K562 (cell line): ENCODE results near the gene STARD6. TPM values are rescaled to one million over a fixed set of nuclear protein-coding genes. Genes with fewer than 3 reads are reported as not detected.

ENCODE experiments used
- CREM ChIP-seq: IDR thresholded peaks from 2 replicates; pipeline ENCODE4 v1.6.1; 2014; ENCODE audit warnings: antibody characterized with exemption, low read depth
- ESRRB ChIP-seq: fragments of 250-450 bp; sonication (Bioruptor Pico); IDR thresholded peaks from 2 replicates; pipeline ENCODE4 v1.5.0; 2020; ENCODE audit warnings: mild to moderate bottlenecking, moderate library complexity, borderline replicate concordance
- ETS2 ChIP-seq: IDR thresholded peaks from 2 replicates; pipeline ENCODE4 v1.6.1; 2016; ENCODE audit warnings: borderline replicate concordance, missing genetic modification characterization, mild to moderate bottlenecking, moderate library complexity, missing compliant biosample characterization; ENCODE audit not compliant: poor library complexity, severe bottlenecking
- MYC ChIP-seq, 2 experiments: fragments of 250-450 bp in 1 of 2; sonication (Bioruptor Pico) in 1 of 2; IDR thresholded peaks; 2 replicates each; pipeline versions ENCODE4 v1.5.1 to v1.6.1; 2012 to 2021; ENCODE audit warnings: low read depth in 2 of 2, borderline replicate concordance in 1 of 2, improper control_type of control experiment in 1 of 2, low read length in 1 of 2, mild to moderate bottlenecking in 1 of 2, moderate library complexity in 1 of 2
- NFATC3 ChIP-seq: fragments of 450-650 bp; IDR thresholded peaks from 2 replicates; pipeline ENCODE4 v1.6.1; 2017; ENCODE audit warnings: mild to moderate bottlenecking
- RBM14 ChIP-seq: fragments of 200-400 bp; formaldehyde crosslinking; IDR thresholded peaks from 2 replicates; pipeline ENCODE4 v1.6.1; 2018; ENCODE audit warnings: low read depth, mild to moderate bottlenecking, low read length, moderate library complexity, borderline replicate concordance; ENCODE audit not compliant: insufficient read depth
- SIN3A ChIP-seq, 2 experiments: fragments of 150-350 bp in 1 of 2; IDR thresholded peaks; 2 replicates each; pipeline ENCODE4 v1.6.1; 2011 to 2016; ENCODE audit warnings: borderline replicate concordance in 2 of 2, low read depth in 2 of 2, low read length in 2 of 2, mild to moderate bottlenecking in 2 of 2, moderate library complexity in 2 of 2; ENCODE audit not compliant: control insufficient read depth in 1 of 2
- XRCC4 ChIP-seq: IDR thresholded peaks from one replicate; pipeline ENCODE4 v1.6.1; 2011; ENCODE audit not compliant: insufficient read depth, insufficient read length; ENCODE audit errors: extremely low read depth
- ZNF197 ChIP-seq: fragments of 200-800 bp; sonication (Bioruptor generic); IDR thresholded peaks from 2 replicates; pipeline ENCODE4 v1.6.1; 2016; ENCODE audit warnings: low read depth, missing genetic modification characterization, missing compliant biosample characterization
- ZNF253 ChIP-seq: fragments of 250-450 bp; sonication (Bioruptor Pico); conservative IDR thresholded peaks from 2 replicates; pipeline ENCODE4 v1.6.1; 2021; ENCODE audit warnings: mild to moderate bottlenecking
- ZNF274 ChIP-seq: IDR thresholded peaks from 2 replicates; pipeline ENCODE4 v1.6.1; 2011; ENCODE audit warnings: low read depth, mild to moderate bottlenecking, low read length, moderate library complexity, borderline replicate concordance
- ZNF445 ChIP-seq: fragments of 250-450 bp; sonication (Bioruptor Pico); IDR thresholded peaks from 2 replicates; pipeline ENCODE4 v1.4.0; 2020; ENCODE audit warnings: low read depth, mild to moderate bottlenecking, moderate library complexity
- ZNF561 ChIP-seq: fragments of 450-650 bp; formaldehyde crosslinking; conservative IDR thresholded peaks from 2 replicates; pipeline ENCODE4 v1.4.0; 2020; ENCODE audit warnings: mild to moderate bottlenecking, moderate library complexity
- ZNF696 ChIP-seq: fragments of 250-450 bp; sonication (Bioruptor Pico); conservative IDR thresholded peaks from 2 replicates; pipeline ENCODE4 v1.4.0; 2020; ENCODE audit warnings: mild to moderate bottlenecking, moderate library complexity
- ZNF77 ChIP-seq: fragments of 250-450 bp; sonication (Bioruptor Pico); IDR thresholded peaks from 2 replicates; pipeline ENCODE4 v1.5.0; 2020
- polyA plus RNA-seq, 8 experiments: library from polyadenylated mRNA; depleted of rRNA in 4 of 8; stranded (reverse) in 5 of 8; unstranded in 3 of 8; fragments of >200 nt; fragmentation: Nextera tagmentation in 2 of 8; fragmentation: Illumina TruSeq in 1 of 8; extraction: Ambion mirVana in 2 of 8; extraction: Trizol in 1 of 8; gene quantifications; 2 replicates each; pipeline versions ENCODE4 v1.2.1 to v1.2.3, GENCODE V29; 2011 to 2014; ENCODE audit warnings: inconsistent platforms in 1 of 8, missing spikeins in 1 of 8
- total RNA-seq, 7 experiments: library from RNA; depleted of rRNA in 6 of 7; stranded (reverse); fragments of >200 nt in 6 of 7; fragmentation: Illumina TruSeq in 2 of 7; extraction: Trizol in 2 of 7; gene quantifications; 2 replicates each; pipeline versions ENCODE4 v1.2.1 to v1.2.3, GENCODE V29; 2011 to 2021; ENCODE audit warnings: low replicate concordance in 1 of 7
- TF ChIP-seq, protein P1 (sequence below): fragments of 450-650 bp; IDR thresholded peaks from 2 replicates; pipeline ENCODE4 v1.7.1; 2018; ENCODE audit warnings: mild to moderate bottlenecking, low read depth; ENCODE audit not compliant: partially characterized antibody
- TF ChIP-seq, protein P2 (sequence below): sonication (generic); formaldehyde crosslinking; IDR thresholded peaks from 2 replicates; pipeline ENCODE4 v1.8.1; 2022; ENCODE audit warnings: missing genetic modification reagents
- TF ChIP-seq, protein P3 (sequence below), 2 experiments: IDR thresholded peaks; 2 replicates each; pipeline ENCODE4 v1.6.1; 2011; ENCODE audit warnings: borderline replicate concordance in 1 of 2, control low read depth in 1 of 2, low read depth in 1 of 2, low read length in 1 of 2, mild to moderate bottlenecking in 1 of 2, mixed read lengths in 1 of 2, moderate library complexity in 1 of 2; ENCODE audit not compliant: insufficient read depth in 1 of 2, insufficient read length in 1 of 2, poor library complexity in 1 of 2, severe bottlenecking in 1 of 2; ENCODE audit errors: extremely low read depth in 1 of 2

STARD6 gene
- total and polyA plus RNA-seq, 9 of the 15 experiments (the other 6 are each of a cell fraction or from before 2014, with no cell fraction given), result 0.11 to 0.15 TPM; not detected in 7

DNA sequence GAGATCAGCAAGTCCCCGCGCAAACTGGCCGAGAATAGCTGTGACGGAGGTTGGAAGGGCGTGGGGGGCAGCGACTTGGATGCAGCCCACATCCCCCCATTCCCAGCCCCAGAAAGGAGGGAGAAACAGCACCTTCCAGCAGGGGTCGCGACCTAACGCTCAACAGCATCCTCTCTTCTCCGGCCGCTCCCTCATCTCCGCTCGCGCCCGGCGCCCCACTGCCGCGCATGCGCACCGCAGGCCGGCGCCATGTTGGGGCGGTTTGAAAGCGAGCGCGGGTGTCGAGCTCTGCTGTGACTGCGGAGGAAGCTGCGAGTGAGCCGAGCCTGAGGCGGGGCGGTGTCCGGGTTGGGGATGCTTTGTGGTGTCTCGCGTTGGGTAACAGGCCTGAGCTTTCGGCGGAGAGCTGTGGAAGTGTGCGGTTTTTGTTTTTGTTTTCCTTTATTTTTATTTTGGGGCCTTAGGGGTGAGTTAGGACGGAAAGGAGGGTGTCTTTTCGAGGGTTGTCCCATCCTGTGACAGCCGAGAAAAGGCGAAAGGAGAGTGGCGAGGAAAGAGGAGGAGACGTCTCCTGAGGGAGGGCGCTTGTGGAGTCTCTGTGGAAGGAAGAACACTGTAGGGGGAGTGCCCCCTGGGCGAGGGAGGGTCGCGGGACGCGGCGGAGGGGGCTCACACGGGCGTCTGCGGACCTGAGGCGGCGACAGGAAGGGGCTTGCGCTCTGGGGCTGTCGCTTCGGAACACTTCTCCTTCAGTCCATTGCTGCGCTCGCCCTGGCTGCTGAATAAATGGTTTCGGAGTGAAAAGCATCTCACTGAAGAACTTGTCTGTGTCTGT is at the start of gene STARD6, which contains the start of gene C18orf54 (continued):
- TF ChIP-seq RBM14, result no peak
- TF ChIP-seq, protein P1, sequence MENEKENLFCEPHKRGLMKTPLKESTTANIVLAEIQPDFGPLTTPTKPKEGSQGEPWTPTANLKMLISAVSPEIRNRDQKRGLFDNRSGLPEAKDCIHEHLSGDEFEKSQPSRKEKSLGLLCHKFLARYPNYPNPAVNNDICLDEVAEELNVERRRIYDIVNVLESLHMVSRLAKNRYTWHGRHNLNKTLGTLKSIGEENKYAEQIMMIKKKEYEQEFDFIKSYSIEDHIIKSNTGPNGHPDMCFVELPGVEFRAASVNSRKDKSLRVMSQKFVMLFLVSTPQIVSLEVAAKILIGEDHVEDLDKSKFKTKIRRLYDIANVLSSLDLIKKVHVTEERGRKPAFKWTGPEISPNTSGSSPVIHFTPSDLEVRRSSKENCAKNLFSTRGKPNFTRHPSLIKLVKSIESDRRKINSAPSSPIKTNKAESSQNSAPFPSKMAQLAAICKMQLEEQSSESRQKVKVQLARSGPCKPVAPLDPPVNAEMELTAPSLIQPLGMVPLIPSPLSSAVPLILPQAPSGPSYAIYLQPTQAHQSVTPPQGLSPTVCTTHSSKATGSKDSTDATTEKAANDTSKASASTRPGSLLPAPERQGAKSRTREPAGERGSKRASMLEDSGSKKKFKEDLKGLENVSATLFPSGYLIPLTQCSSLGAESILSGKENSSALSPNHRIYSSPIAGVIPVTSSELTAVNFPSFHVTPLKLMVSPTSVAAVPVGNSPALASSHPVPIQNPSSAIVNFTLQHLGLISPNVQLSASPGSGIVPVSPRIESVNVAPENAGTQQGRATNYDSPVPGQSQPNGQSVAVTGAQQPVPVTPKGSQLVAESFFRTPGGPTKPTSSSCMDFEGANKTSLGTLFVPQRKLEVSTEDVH, result no peak
- peak; percentile 67; the same call in 1 of the 2 replicates for TF ChIP-seq NFATC3
- TF ChIP-seq ZNF253 (CRISPR knock-in tag), result no peak
- no peak for TF ChIP-seq ESRRB (CRISPR knock-in tag)
- TF ChIP-seq, protein P2, sequence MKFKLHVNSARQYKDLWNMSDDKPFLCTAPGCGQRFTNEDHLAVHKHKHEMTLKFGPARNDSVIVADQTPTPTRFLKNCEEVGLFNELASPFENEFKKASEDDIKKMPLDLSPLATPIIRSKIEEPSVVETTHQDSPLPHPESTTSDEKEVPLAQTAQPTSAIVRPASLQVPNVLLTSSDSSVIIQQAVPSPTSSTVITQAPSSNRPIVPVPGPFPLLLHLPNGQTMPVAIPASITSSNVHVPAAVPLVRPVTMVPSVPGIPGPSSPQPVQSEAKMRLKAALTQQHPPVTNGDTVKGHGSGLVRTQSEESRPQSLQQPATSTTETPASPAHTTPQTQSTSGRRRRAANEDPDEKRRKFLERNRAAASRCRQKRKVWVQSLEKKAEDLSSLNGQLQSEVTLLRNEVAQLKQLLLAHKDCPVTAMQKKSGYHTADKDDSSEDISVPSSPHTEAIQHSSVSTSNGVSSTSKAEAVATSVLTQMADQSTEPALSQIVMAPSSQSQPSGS (CRISPR knock-in tag), result no peak
- TF ChIP-seq ETS2 (tag), result no peak
- peak; percentile 9; the same call in 1 of the 2 replicates for TF ChIP-seq CREM
- TF ChIP-seq, protein P3, sequence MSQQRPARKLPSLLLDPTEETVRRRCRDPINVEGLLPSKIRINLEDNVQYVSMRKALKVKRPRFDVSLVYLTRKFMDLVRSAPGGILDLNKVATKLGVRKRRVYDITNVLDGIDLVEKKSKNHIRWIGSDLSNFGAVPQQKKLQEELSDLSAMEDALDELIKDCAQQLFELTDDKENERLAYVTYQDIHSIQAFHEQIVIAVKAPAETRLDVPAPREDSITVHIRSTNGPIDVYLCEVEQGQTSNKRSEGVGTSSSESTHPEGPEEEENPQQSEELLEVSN (IDR thresholded peaks at IDR 0.05; ENCODE audit: borderline replicate concordance in 1 of 2, extremely low read depth in 1 of 2, insufficient read depth in 1 of 2, insufficient read length in 1 of 2, low read depth in 1 of 2, low read length in 1 of 2, poor library complexity in 1 of 2, severe bottlenecking in 1 of 2), result peak in 1 of 2 experiments; percentile 57
- TF ChIP-seq ZNF445 (CRISPR knock-in tag), result no peak
- no peak for TF ChIP-seq ZNF77 (CRISPR knock-in tag)
- no peak for TF ChIP-seq XRCC4
- TF ChIP-seq ZNF696 (CRISPR knock-in tag), result no peak
- TF ChIP-seq MYC (IDR thresholded peaks at IDR 0.05; ENCODE audit: low read depth, low read length), result peak; percentile 47; the same call in 1 of the 2 replicates
- TF ChIP-seq MYC (CRISPR knock-in tag; IDR thresholded peaks at IDR 0.05; ENCODE audit: borderline replicate concordance, low read depth), result no peak
- no peak for TF ChIP-seq ZNF274
- TF ChIP-seq ZNF561, result no peak
- TF ChIP-seq SIN3A (IDR thresholded peaks at IDR 0.05; ENCODE audit: borderline replicate concordance in 2 of 2, control insufficient read depth in 1 of 2, low read depth in 2 of 2, low read length in 2 of 2), result no peak; a peak in 1 of 4 replicates
- TF ChIP-seq ZNF197 (CRISPR knock-in tag), result no peak
